ENCODE results near the gene RASD1.

DNA sequence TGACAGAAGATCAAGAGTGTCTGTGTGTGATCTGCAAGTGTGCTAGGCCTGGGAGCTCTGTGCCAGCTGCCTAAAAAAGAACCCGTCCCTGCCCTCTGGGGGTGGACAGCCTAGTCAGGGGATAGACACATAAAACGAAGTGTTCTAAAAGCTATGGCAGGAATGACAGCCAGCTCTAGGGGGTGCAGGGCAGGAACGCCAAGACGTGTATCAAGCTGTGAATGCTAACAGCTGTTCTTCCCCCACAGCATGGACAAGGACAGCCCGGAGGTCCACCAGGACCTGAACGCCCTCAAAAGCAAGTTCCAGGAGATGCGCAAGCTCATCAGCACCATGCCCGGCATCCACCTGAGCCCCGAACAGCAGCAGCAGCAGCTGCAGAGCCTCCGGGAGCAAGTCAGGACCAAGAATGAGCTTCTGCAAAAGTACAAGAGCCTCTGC is 5.1 kb downstream of the RASD1 start:
- TF ChIP-seq, protein P1, sequence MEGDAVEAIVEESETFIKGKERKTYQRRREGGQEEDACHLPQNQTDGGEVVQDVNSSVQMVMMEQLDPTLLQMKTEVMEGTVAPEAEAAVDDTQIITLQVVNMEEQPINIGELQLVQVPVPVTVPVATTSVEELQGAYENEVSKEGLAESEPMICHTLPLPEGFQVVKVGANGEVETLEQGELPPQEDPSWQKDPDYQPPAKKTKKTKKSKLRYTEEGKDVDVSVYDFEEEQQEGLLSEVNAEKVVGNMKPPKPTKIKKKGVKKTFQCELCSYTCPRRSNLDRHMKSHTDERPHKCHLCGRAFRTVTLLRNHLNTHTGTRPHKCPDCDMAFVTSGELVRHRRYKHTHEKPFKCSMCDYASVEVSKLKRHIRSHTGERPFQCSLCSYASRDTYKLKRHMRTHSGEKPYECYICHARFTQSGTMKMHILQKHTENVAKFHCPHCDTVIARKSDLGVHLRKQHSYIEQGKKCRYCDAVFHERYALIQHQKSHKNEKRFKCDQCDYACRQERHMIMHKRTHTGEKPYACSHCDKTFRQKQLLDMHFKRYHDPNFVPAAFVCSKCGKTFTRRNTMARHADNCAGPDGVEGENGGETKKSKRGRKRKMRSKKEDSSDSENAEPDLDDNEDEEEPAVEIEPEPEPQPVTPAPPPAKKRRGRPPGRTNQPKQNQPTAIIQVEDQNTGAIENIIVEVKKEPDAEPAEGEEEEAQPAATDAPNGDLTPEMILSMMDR (IDR thresholded peaks at IDR 0.05) = no peak
- TF ChIP-seq POLR2A (IDR thresholded peaks at IDR 0.05) = no peak

Data from transverse colon (tissue), 3 donors.